Central memory CD8-positive, alpha-beta T cell (primary cell): Measurements from ENCODE around the gene WDSUB1.

Experiments
- ATAC-seq: fragments of 150-1000 bp; cut with Tn5 transposase; replicated peaks from 2 replicates; pipeline ENCODE4 v1.10.0; 2022; ENCODE audit warnings: mild to moderate bottlenecking, moderate FRiP score, moderate number of reproducible peaks; ENCODE audit not compliant: poor library complexity, severe bottlenecking; ENCODE audit errors: extremely low read depth
- DNase-seq, 2 donors: peaks; one replicate each; pipeline ENCODE4 v3.0.0; 2021; ENCODE audit warnings: low spot score in 2 of 2
- H3K27ac Mint-ChIP-seq: one replicate; pipeline ENCODE4 v1.8.0; 2022; ENCODE audit warnings: low read depth, mild to moderate bottlenecking, moderate library complexity, mixed read lengths
- H3K27me3 Mint-ChIP-seq: one replicate; pipeline ENCODE4 v1.8.0; 2022; ENCODE audit warnings: mixed read lengths
- H3K36me3 Mint-ChIP-seq: one replicate; pipeline ENCODE4 v1.8.0; 2022; ENCODE audit warnings: mild to moderate bottlenecking, moderate library complexity, mixed read lengths; ENCODE audit not compliant: insufficient read depth
- H3K4me1 Mint-ChIP-seq: one replicate; pipeline ENCODE4 v1.8.0; 2022; ENCODE audit warnings: mixed read lengths
- H3K4me3 Mint-ChIP-seq: one replicate; pipeline ENCODE4 v1.8.0; 2022; ENCODE audit warnings: mild to moderate bottlenecking, moderate library complexity, mixed read lengths
- H3K9me3 Mint-ChIP-seq: one replicate; pipeline ENCODE4 v1.8.0; 2022; ENCODE audit warnings: mixed read lengths

WDSUB1 gene

GRCh38 chr2:159285929-159286708, at the start of gene WDSUB1:
TSS of gene WDSUB1 (minus strand) at chr2:159286703. CDS start at chr2:159283069, 3,634 bp downstream.
- Mint-ChIP-seq H3K36me3 (peaks cover 3% of the 10 kb centered on the region), H3K4me3 (peak within 1 kb of the TSS; percentile 80), H3K9me3 (no peaks in the 10 kb centered on the region), H3K4me1 (peaks cover 16% of the 10 kb centered on the region), H3K27ac (peak within 1 kb of the TSS; percentile 80), H3K27me3 (no peaks in the 10 kb centered on the region)
- peak in 1 of 2 donors; percentile 18 for DNase-seq
- peak; percentile 39 for ATAC-seq

GRCh38 chr2:159326569-159327255, 40.2 kb upstream of the WDSUB1 start:
- H3K27me3 Mint-ChIP-seq: no peaks in the 10 kb centered on the region
- H3K36me3 Mint-ChIP-seq: peaks cover 31% of the 10 kb centered on the region
- H3K9me3 Mint-ChIP-seq: no peaks in the 10 kb centered on the region
- H3K4me1 Mint-ChIP-seq: no peaks in the 10 kb centered on the region
- ATAC-seq (no peak), DNase-seq (no peak)
- no peak overlapping the region for H3K4me3 Mint-ChIP-seq
- H3K27ac Mint-ChIP-seq: no peak overlapping the region

- no peak for DNase-seq
- ATAC-seq: no peak
- Mint-ChIP-seq H3K4me1 (no peaks in the 10 kb centered on the region), H3K27me3 (no peaks in the 10 kb centered on the region), H3K36me3 (peaks cover 21% of the 10 kb centered on the region), H3K27ac (no peak overlapping the region), H3K4me3 (no peak overlapping the region), H3K9me3 (no peaks in the 10 kb centered on the region)
These were observed 35.9 kb upstream of the WDSUB1 start for GRCh38 chr2:159322419-159322818.

- H3K4me3 Mint-ChIP-seq: no peak overlapping the region
- no peaks in the 10 kb centered on the region for H3K9me3 Mint-ChIP-seq
- DNase-seq (no peak), ATAC-seq (no peak)
- H3K27me3 Mint-ChIP-seq: no peaks in the 10 kb centered on the region
- peaks cover 8% of the 10 kb centered on the region for H3K36me3 Mint-ChIP-seq
- H3K4me1 Mint-ChIP-seq: no peaks in the 10 kb centered on the region
- no peak overlapping the region for H3K27ac Mint-ChIP-seq
These were observed 31.0 kb upstream of the WDSUB1 start for GRCh38 chr2:159317392-159318088.

- Mint-ChIP-seq H3K9me3 (peaks cover 5% of the 10 kb centered on the region), H3K27ac (no peak overlapping the region), H3K4me3 (no peak overlapping the region)
These were observed 21.4 kb upstream of the WDSUB1 start for GRCh38 chr2:159307942-159308341.

GRCh38 chr2:159300586-159300985, 14.1 kb upstream of the WDSUB1 start:
- peaks cover 5% of the 10 kb centered on the region for H3K9me3 Mint-ChIP-seq

More at GRCh38 chr2:159307942-159308341, 21.4 kb upstream of the WDSUB1 start:
- ATAC-seq (no peak), DNase-seq (no peak)
- H3K36me3 Mint-ChIP-seq: no peaks in the 10 kb centered on the region
- peaks cover 18% of the 10 kb centered on the region for H3K27me3 Mint-ChIP-seq
- H3K4me1 Mint-ChIP-seq: no peaks in the 10 kb centered on the region

GRCh38 chr2:159298967-159299366, 12.5 kb upstream of the WDSUB1 start:
- no peak for DNase-seq
- ATAC-seq: no peak
- Mint-ChIP-seq H3K27ac (no peak overlapping the region), H3K4me1 (no peaks in the 10 kb centered on the region), H3K36me3 (peaks cover 1% of the 10 kb centered on the region), H3K4me3 (no peak overlapping the region), H3K27me3 (peaks cover 5% of the 10 kb centered on the region), H3K9me3 (peaks cover 2% of the 10 kb centered on the region)

More at GRCh38 chr2:159300586-159300985, 14.1 kb upstream of the WDSUB1 start:
- Mint-ChIP-seq H3K4me1 (no peaks in the 10 kb centered on the region), H3K4me3 (no peak overlapping the region), H3K27me3 (peaks cover 18% of the 10 kb centered on the region), H3K36me3 (peaks cover 1% of the 10 kb centered on the region), H3K27ac (no peak overlapping the region)
- ATAC-seq: no peak
- no peak for DNase-seq

GRCh38 chr2:159297042-159297707, 10.7 kb upstream of the WDSUB1 start:
- ATAC-seq (no peak), DNase-seq (no peak)
- Mint-ChIP-seq H3K36me3 (peaks cover 1% of the 10 kb centered on the region), H3K4me1 (no peaks in the 10 kb centered on the region), H3K27ac (no peak overlapping the region), H3K27me3 (no peaks in the 10 kb centered on the region), H3K4me3 (no peak overlapping the region), H3K9me3 (no peaks in the 10 kb centered on the region)

GRCh38 chr2:159292157-159292556, 5.7 kb upstream of the WDSUB1 start:
- Mint-ChIP-seq H3K4me1 (peaks cover 11% of the 10 kb centered on the region), H3K9me3 (no peaks in the 10 kb centered on the region), H3K27me3 (no peaks in the 10 kb centered on the region), H3K4me3 (no peak overlapping the region), H3K27ac (no peak overlapping the region), H3K36me3 (no peaks in the 10 kb centered on the region)
- DNase-seq: no peak
- ATAC-seq: no peak

- Mint-ChIP-seq H3K9me3 (no peaks in the 10 kb centered on the region), H3K27ac (no peak overlapping the region), H3K36me3 (no peaks in the 10 kb centered on the region), H3K27me3 (no peaks in the 10 kb centered on the region), H3K4me3 (no peak overlapping the region), H3K4me1 (peaks cover 11% of the 10 kb centered on the region)
- DNase-seq (no peak), ATAC-seq (no peak)
These were observed 3.9 kb upstream of the WDSUB1 start for GRCh38 chr2:159290289-159290907.

GRCh38 chr2:159287733-159288132, 1.2 kb upstream of the WDSUB1 start:
- ATAC-seq (no peak), DNase-seq (no peak)
- Mint-ChIP-seq H3K4me3 (no peak overlapping the region), H3K4me1 (peaks cover 16% of the 10 kb centered on the region), H3K27ac (no peak overlapping the region), H3K9me3 (no peaks in the 10 kb centered on the region), H3K27me3 (no peaks in the 10 kb centered on the region), H3K36me3 (no peaks in the 10 kb centered on the region)
